ENCODE measurements around the gene PHYHIPL. TPM values are rescaled to one million over a fixed set of nuclear protein-coding genes. Genes with fewer than 3 reads are reported as not detected.

PHYHIPL gene
- total RNA-seq, 1 experiment from 2014 or later: not detected

GRCh38 chr10:59276919-59277318 is 100.5 kb downstream of the PHYHIPL start:
- H3K79me2 ChIP-seq (ENCODE audit: low read length): no peaks in the 10 kb centered on the region
- no peak overlapping the region for H3K27ac ChIP-seq (ENCODE audit: low read length)
- TF ChIP-seq EZH2phosphoT487 (IDR thresholded peaks at IDR 0.05; ENCODE audit: borderline replicate concordance, low read length): no peak
- no peak for TF ChIP-seq EZH2 (IDR thresholded peaks at IDR 0.05; ENCODE audit: low read length, unreplicated experiment)
- TF ChIP-seq CTCF (conservative IDR thresholded peaks at IDR 0.05; ENCODE audit: low read depth, low read length): no peak
- no TSS peak for BruUV-seq (replicated peaks)
- intact Hi-C loops (cut with micrococcal nuclease): no loop called here
- DNase-seq (no peak), ATAC-seq (no peak)
- no peak overlapping the region for H3K4me3 ChIP-seq (ENCODE audit: low read length)
- H2AFZ ChIP-seq (ENCODE audit: low read length): no peak overlapping the region
- no peak overlapping the region for H3K4me2 ChIP-seq (ENCODE audit: low read length)
- H3K27me3 ChIP-seq (ENCODE audit: low read length): peaks cover 20% of the 10 kb centered on the region
- no peaks in the 10 kb centered on the region for H3K36me3 ChIP-seq (ENCODE audit: low read depth, low read length)
- H3K9ac ChIP-seq (ENCODE audit: low read length): no peak overlapping the region
- H3K9me3 ChIP-seq (ENCODE audit: low read length): no peaks in the 10 kb centered on the region
- no peaks in the 10 kb centered on the region for H3F3A ChIP-seq (ENCODE audit: low read length, unreplicated experiment)
- ChIA-PET POLR2A (ENCODE audit: unreplicated experiment) (no interaction called here), CTCF (no interaction called here)
- no peaks in the 10 kb centered on the region for H3K4me1 ChIP-seq (ENCODE audit: insufficient read depth, low read length)
- H4K20me1 ChIP-seq (ENCODE audit: low read length): no peaks in the 10 kb centered on the region
- H3K9me2 ChIP-seq (replicated peaks; ENCODE audit: low read length): no peaks in the 10 kb centered on the region

- no peak overlapping the region for H3K9ac ChIP-seq (ENCODE audit: low read length)
- H3K4me2 ChIP-seq (ENCODE audit: low read length): no peak overlapping the region
- H3K9me3 ChIP-seq (ENCODE audit: low read length): no peaks in the 10 kb centered on the region
- no peaks in the 10 kb centered on the region for H3F3A ChIP-seq (ENCODE audit: low read length, unreplicated experiment)
- no peaks in the 10 kb centered on the region for H4K20me1 ChIP-seq (ENCODE audit: low read length)
- no peak overlapping the region for H3K4me3 ChIP-seq (ENCODE audit: low read length)
- peaks cover 9% of the 10 kb centered on the region for H3K4me1 ChIP-seq (ENCODE audit: insufficient read depth, low read length)
- CTCF ChIA-PET: no interaction called here
- peaks cover 6% of the 10 kb centered on the region; the same call in 1 of the 2 replicates for H3K27me3 ChIP-seq (ENCODE audit: low read length)
- H3K9me2 ChIP-seq (replicated peaks; ENCODE audit: low read length): no peaks in the 10 kb centered on the region
- ATAC-seq: no peak
- no peak for DNase-seq
- POLR2A ChIA-PET (ENCODE audit: unreplicated experiment): no interaction called here
- no TSS peak for BruUV-seq (replicated peaks)
- H2AFZ ChIP-seq (ENCODE audit: low read length): no peak overlapping the region
- no peak overlapping the region for H3K27ac ChIP-seq (ENCODE audit: low read length)
- intact Hi-C loops (cut with micrococcal nuclease): no loop called here
- H3K36me3 ChIP-seq (ENCODE audit: low read depth, low read length): no peaks in the 10 kb centered on the region
- no peak for TF ChIP-seq EZH2 (IDR thresholded peaks at IDR 0.05; ENCODE audit: low read length, unreplicated experiment)
- no peak for TF ChIP-seq CTCF (conservative IDR thresholded peaks at IDR 0.05; ENCODE audit: low read depth, low read length)
- TF ChIP-seq EZH2phosphoT487 (IDR thresholded peaks at IDR 0.05; ENCODE audit: borderline replicate concordance, low read length): no peak
- H3K79me2 ChIP-seq (ENCODE audit: low read length): no peaks in the 10 kb centered on the region
These were observed 103.0 kb downstream of the PHYHIPL start for GRCh38 chr10:59279476-59279875.

- BruUV-seq (replicated peaks): no TSS peak
- Histone ChIP-seq H2AFZ (ENCODE audit: low read length) (no peak overlapping the region), H3K9me2 (replicated peaks; ENCODE audit: low read length) (no peaks in the 10 kb centered on the region), H3K4me3 (ENCODE audit: low read length) (no peak overlapping the region), H3K79me2 (ENCODE audit: low read length) (no peaks in the 10 kb centered on the region), H3K9me3 (ENCODE audit: low read length) (no peaks in the 10 kb centered on the region), H3K27me3 (ENCODE audit: low read length) (peaks cover 6% of the 10 kb centered on the region; the same call in 1 of the 2 replicates), H3K4me1 (ENCODE audit: insufficient read depth, low read length) (peaks cover 9% of the 10 kb centered on the region), H3K27ac (ENCODE audit: low read length) (no peak overlapping the region), H3F3A (ENCODE audit: low read length, unreplicated experiment) (no peaks in the 10 kb centered on the region), H3K36me3 (ENCODE audit: low read depth, low read length) (no peaks in the 10 kb centered on the region), H3K9ac (ENCODE audit: low read length) (no peak overlapping the region), H3K4me2 (ENCODE audit: low read length) (no peak overlapping the region), H4K20me1 (ENCODE audit: low read length) (no peaks in the 10 kb centered on the region)
- intact Hi-C loops (cut with micrococcal nuclease): no loop called here
- ChIA-PET CTCF (no interaction called here), POLR2A (ENCODE audit: unreplicated experiment) (no interaction called here)
- no peak for TF ChIP-seq EZH2phosphoT487 (IDR thresholded peaks at IDR 0.05; ENCODE audit: borderline replicate concordance, low read length)
- no peak for DNase-seq
- ATAC-seq: no peak
These were observed 103.6 kb downstream of the PHYHIPL start for GRCh38 chr10:59279991-59280505.

All from PC-3 (cell line).